Measurements from ENCODE around the gene RPL10. TPM values are rescaled to one million over a fixed set of nuclear protein-coding genes. Genes with fewer than 3 reads are reported as not detected.

RPL10 gene
- total and polyA plus RNA-seq, 2 of the 13 experiments (the other 11 are each of a cell fraction or from before 2014, with no cell fraction given): 2,381 to 4,713 TPM

GRCh38 chrX:154396973-154397887, 947 bp upstream of the RPL10 start (continued):
- TF ChIP-seq, protein P1, sequence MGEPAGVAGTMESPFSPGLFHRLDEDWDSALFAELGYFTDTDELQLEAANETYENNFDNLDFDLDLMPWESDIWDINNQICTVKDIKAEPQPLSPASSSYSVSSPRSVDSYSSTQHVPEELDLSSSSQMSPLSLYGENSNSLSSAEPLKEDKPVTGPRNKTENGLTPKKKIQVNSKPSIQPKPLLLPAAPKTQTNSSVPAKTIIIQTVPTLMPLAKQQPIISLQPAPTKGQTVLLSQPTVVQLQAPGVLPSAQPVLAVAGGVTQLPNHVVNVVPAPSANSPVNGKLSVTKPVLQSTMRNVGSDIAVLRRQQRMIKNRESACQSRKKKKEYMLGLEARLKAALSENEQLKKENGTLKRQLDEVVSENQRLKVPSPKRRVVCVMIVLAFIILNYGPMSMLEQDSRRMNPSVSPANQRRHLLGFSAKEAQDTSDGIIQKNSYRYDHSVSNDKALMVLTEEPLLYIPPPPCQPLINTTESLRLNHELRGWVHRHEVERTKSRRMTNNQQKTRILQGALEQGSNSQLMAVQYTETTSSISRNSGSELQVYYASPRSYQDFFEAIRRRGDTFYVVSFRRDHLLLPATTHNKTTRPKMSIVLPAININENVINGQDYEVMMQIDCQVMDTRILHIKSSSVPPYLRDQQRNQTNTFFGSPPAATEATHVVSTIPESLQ (CRISPR knock-in tag; conservative IDR thresholded peaks at IDR 0.05): no peak
- TF ChIP-seq ZFP41 (CRISPR knock-in tag; IDR thresholded peaks at IDR 0.05; ENCODE audit: borderline replicate concordance) (no peak), NONO (IDR thresholded peaks at IDR 0.05) (no peak), NONO (CRISPR knock-in tag; conservative IDR thresholded peaks at IDR 0.05) (0 out of 2 replicates have a peak, but pooled peaks have one; percentile 11), YEATS2 (CRISPR knock-in tag; IDR thresholded peaks at IDR 0.05; ENCODE audit: borderline replicate concordance) (no peak), ZNF746 (CRISPR knock-in tag; IDR thresholded peaks at IDR 0.05) (no peak), ARID3A (IDR thresholded peaks at IDR 0.05; ENCODE audit: low read depth, low read length) (no peak), MEIS2 (CRISPR knock-in tag; IDR thresholded peaks at IDR 0.05) (no peak), ZC3H4 (CRISPR knock-in tag; IDR thresholded peaks at IDR 0.05; ENCODE audit: borderline replicate concordance) (peak; percentile 60; the same call in 1 of the 2 replicates), CENPX (CRISPR knock-in tag; IDR thresholded peaks at IDR 0.05) (no peak), CENPT (CRISPR knock-in tag; IDR thresholded peaks at IDR 0.05; ENCODE audit: low read depth) (no peak), ZNF83 (CRISPR knock-in tag; IDR thresholded peaks at IDR 0.05; ENCODE audit: borderline replicate concordance) (no peak), RARA (CRISPR knock-in tag; IDR thresholded peaks at IDR 0.05) (0 out of 2 replicates have a peak, but pooled peaks have one; percentile 14), HES4 (CRISPR knock-in tag; IDR thresholded peaks at IDR 0.05; ENCODE audit: borderline replicate concordance) (no peak), FOXA3 (CRISPR knock-in tag; IDR thresholded peaks at IDR 0.05) (no peak), HDAC1 (CRISPR knock-in tag; IDR thresholded peaks at IDR 0.05) (peak; percentile 30; the same call in 1 of the 2 replicates), ISL2 (CRISPR knock-in tag; IDR thresholded peaks at IDR 0.05) (0 out of 2 replicates have a peak, but pooled peaks have one; percentile 0), POLR2G (IDR thresholded peaks at IDR 0.05; ENCODE audit: low read depth, low read length) (peak; percentile 8; the same call in 1 of the 2 replicates), ZNF605 (CRISPR knock-in tag; IDR thresholded peaks at IDR 0.05) (no peak), ZBTB14 (CRISPR knock-in tag; IDR thresholded peaks at IDR 0.05) (0 out of 2 replicates have a peak, but pooled peaks have one; percentile 19), MBNL3 (CRISPR knock-in tag; conservative IDR thresholded peaks at IDR 0.05) (no peak)
- TF ChIP-seq, protein P2, sequence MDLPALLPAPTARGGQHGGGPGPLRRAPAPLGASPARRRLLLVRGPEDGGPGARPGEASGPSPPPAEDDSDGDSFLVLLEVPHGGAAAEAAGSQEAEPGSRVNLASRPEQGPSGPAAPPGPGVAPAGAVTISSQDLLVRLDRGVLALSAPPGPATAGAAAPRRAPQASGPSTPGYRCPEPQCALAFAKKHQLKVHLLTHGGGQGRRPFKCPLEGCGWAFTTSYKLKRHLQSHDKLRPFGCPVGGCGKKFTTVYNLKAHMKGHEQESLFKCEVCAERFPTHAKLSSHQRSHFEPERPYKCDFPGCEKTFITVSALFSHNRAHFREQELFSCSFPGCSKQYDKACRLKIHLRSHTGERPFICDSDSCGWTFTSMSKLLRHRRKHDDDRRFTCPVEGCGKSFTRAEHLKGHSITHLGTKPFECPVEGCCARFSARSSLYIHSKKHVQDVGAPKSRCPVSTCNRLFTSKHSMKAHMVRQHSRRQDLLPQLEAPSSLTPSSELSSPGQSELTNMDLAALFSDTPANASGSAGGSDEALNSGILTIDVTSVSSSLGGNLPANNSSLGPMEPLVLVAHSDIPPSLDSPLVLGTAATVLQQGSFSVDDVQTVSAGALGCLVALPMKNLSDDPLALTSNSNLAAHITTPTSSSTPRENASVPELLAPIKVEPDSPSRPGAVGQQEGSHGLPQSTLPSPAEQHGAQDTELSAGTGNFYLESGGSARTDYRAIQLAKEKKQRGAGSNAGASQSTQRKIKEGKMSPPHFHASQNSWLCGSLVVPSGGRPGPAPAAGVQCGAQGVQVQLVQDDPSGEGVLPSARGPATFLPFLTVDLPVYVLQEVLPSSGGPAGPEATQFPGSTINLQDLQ (CRISPR knock-in tag; IDR thresholded peaks at IDR 0.05): peak; percentile 99

Data from HepG2 (cell line).